K562 (cell line): Measurements from ENCODE around the gene SDK1. TPM values are rescaled to one million over a fixed set of nuclear protein-coding genes. Genes with fewer than 3 reads are reported as not detected.

Experiments used
- ATAC-seq: fragments of 200-7000 bp; cut with Tn5 transposase; 3 replicates; pipeline ENCODE4 v1.9.1; 2020; ENCODE audit warnings: moderate library complexity
- BruUV-seq: library from RNA; stranded (reverse); fragments of 400-500 nt; replicated peaks from 2 replicates; lab custom pipeline; 2021; lab: Mats Ljungman, UMichigan
- CTCF ChIA-PET: fragments of 300-600 bp; formaldehyde crosslinking; extraction: SDS; loops from one replicate; lab custom pipeline; 2021; ENCODE audit warnings: low intra/inter-chr PET ratio; lab: Yijun Ruan, JAX
- POLR2A ChIA-PET: fragments of 300-600, 350-650 bp; sonication (Branson Sonifier 250); formaldehyde crosslinking; extraction: SDS; loops from one replicate; lab custom pipeline; 2021; ENCODE audit warnings: antibody characterized with exemption, inconsistent platforms; lab: Yijun Ruan, JAX
- DNase-seq, 4 experiments: peaks; one replicate each; pipeline versions ENCODE4 v3.0.0 to v3.0.0-alpha.2; 2011 to 2018; ENCODE audit warnings: low spot score in 3 of 4, mixed read lengths in 3 of 4; ENCODE audit errors: extremely low read depth in 1 of 4
- FAIRE-seq: peaks from 2 replicates; lab custom pipeline; 2011; peaks lifted over from hg19 to GRCh38; lab: Jason Lieb, UNC
- H2AFZ ChIP-seq: 2 replicates; pipeline ENCODE4 v1.6.0; 2011; ENCODE audit warnings: low read depth, low read length, control low read depth, inconsistent platforms
- H3K27ac ChIP-seq: fragments of 200-600 bp; 3 replicates; pipeline ENCODE4 v1.8.0; 2011; ENCODE audit warnings: low read depth, mild to moderate bottlenecking, control low read depth, inconsistent platforms, low read length, moderate library complexity, mixed read lengths; ENCODE audit errors: extremely low read depth
- H3K27me3 ChIP-seq, 2 experiments: fragments of 300-600 bp in 1 of 2; 2 replicates in 1 of 2; 3 replicates in 1 of 2; pipeline versions ENCODE4 v1.6.0 to v1.8.0; 2011; ENCODE audit warnings: inconsistent platforms in 2 of 2, low read length in 2 of 2, mild to moderate bottlenecking in 1 of 2, mixed read lengths in 1 of 2, moderate library complexity in 1 of 2; ENCODE audit not compliant: control insufficient read depth in 2 of 2, insufficient read depth in 2 of 2
- H3K36me3 ChIP-seq: fragments of 300-600 bp; 3 replicates; pipeline ENCODE4 v1.8.0; 2011; ENCODE audit warnings: mild to moderate bottlenecking, low read length, inconsistent platforms; ENCODE audit not compliant: control insufficient read depth, insufficient read depth
- H3K4me1 ChIP-seq, 2 experiments: fragments of 200-600 bp in 1 of 2; replicated peaks in 1 of 2; 2 replicates in 1 of 2; 3 replicates in 1 of 2; pipeline versions ENCODE4 v1.5.1 to v1.8.0; 2011; ENCODE audit warnings: inconsistent platforms in 2 of 2, low read length in 2 of 2, mild to moderate bottlenecking in 1 of 2, mixed read lengths in 1 of 2, moderate library complexity in 1 of 2; ENCODE audit not compliant: control insufficient read depth in 2 of 2, insufficient read depth in 2 of 2
- H3K4me2 ChIP-seq: 2 replicates; pipeline ENCODE4 v1.6.1; 2011; ENCODE audit warnings: low read length, control low read depth, inconsistent platforms, mixed read lengths; ENCODE audit not compliant: insufficient read depth
- H3K4me3 ChIP-seq: fragments of 200-600 bp; sonication (generic), shearing (Covaris generic); 2 replicates; pipeline ENCODE4 v1.5.1; 2016; ENCODE audit warnings: control low read depth, inconsistent platforms
- H3K79me2 ChIP-seq: fragments of 200-600 bp; 3 replicates; pipeline ENCODE4 v1.8.0; 2011; ENCODE audit warnings: low read length, inconsistent platforms; ENCODE audit not compliant: control insufficient read depth, insufficient read depth
- H3K9ac ChIP-seq, 2 experiments: 2 replicates each; pipeline versions ENCODE4 v1.6.0 to v1.6.1; 2011; ENCODE audit warnings: low read depth in 2 of 2, low read length in 2 of 2, control low read depth in 1 of 2, inconsistent platforms in 1 of 2, mild to moderate bottlenecking in 1 of 2, mixed read lengths in 1 of 2; ENCODE audit not compliant: insufficient read depth in 1 of 2
- H3K9me1 ChIP-seq: one replicate; pipeline ENCODE4 v1.6.0; 2011; ENCODE audit warnings: inconsistent platforms, mild to moderate bottlenecking, low read length, moderate library complexity; ENCODE audit not compliant: control insufficient read depth, insufficient read depth
- H3K9me3 ChIP-seq: replicated peaks from 2 replicates; pipeline ENCODE4 v1.5.1; 2011; ENCODE audit warnings: low read depth, low read length, inconsistent platforms; ENCODE audit not compliant: control insufficient read depth, insufficient read depth
- H4K20me1 ChIP-seq: replicated peaks from 2 replicates; pipeline ENCODE4 v1.6.1; 2011; ENCODE audit warnings: low read length, inconsistent platforms, mixed read lengths; ENCODE audit not compliant: control insufficient read depth, insufficient read depth
- ARID1B ChIP-seq: fragments of 450-650 bp; IDR thresholded peaks from 2 replicates; pipeline ENCODE4 v1.6.1; 2016; ENCODE audit warnings: antibody characterized with exemption, mild to moderate bottlenecking, inconsistent platforms
- BRF1 ChIP-seq: IDR thresholded peaks from 3 replicates; pipeline ENCODE4 v1.6.1; 2011; ENCODE audit warnings: borderline replicate concordance, mild to moderate bottlenecking; ENCODE audit not compliant: insufficient read length; ENCODE audit errors: extremely low read depth
- C11orf30 ChIP-seq: fragments of 450-650 bp; IDR thresholded peaks from 2 replicates; pipeline ENCODE4 v1.6.1; 2016; ENCODE audit warnings: low read depth, mild to moderate bottlenecking
- CHCHD3 ChIP-seq: fragments of 250-450 bp; sonication (Bioruptor Pico); IDR thresholded peaks from 2 replicates; pipeline ENCODE4 v2.1.2; 2022; ENCODE audit warnings: mild to moderate bottlenecking
- GTF2E2 ChIP-seq: fragments of 200-800 bp; sonication (Bioruptor generic); IDR thresholded peaks from 2 replicates; pipeline ENCODE4 v1.6.1; 2016; ENCODE audit warnings: missing genetic modification characterization, missing compliant biosample characterization
- HDAC6 ChIP-seq: IDR thresholded peaks from 2 replicates; pipeline ENCODE4 v1.6.1; 2012; ENCODE audit warnings: low read depth, mild to moderate bottlenecking, control low read depth, inconsistent platforms, low read length, moderate library complexity
- NCOA2 ChIP-seq, 2 experiments: fragments of 450-650 bp; IDR thresholded peaks; 2 replicates each; pipeline ENCODE4 v1.6.1; 2018; ENCODE audit warnings: mild to moderate bottlenecking in 2 of 2, moderate library complexity in 1 of 2; ENCODE audit not compliant: partially characterized antibody in 2 of 2
- SRSF3 ChIP-seq: fragments of 200-400 bp; formaldehyde crosslinking; IDR thresholded peaks from 2 replicates; pipeline ENCODE4 v1.6.1; 2016; ENCODE audit warnings: mild to moderate bottlenecking, low read length, moderate library complexity; ENCODE audit not compliant: insufficient read depth
- STAT5B ChIP-seq: fragments of 250-450 bp; sonication (Bioruptor Pico); IDR thresholded peaks from 2 replicates; pipeline ENCODE4 v1.8.0; 2021; ENCODE audit warnings: mild to moderate bottlenecking, inconsistent platforms
- ZFPM2 ChIP-seq: fragments of 250-450 bp; sonication (Bioruptor Pico); IDR thresholded peaks from 2 replicates; pipeline ENCODE4 v1.5.1; 2022; ENCODE audit warnings: mild to moderate bottlenecking
- ZNF511 ChIP-seq: sonication (generic); formaldehyde crosslinking; IDR thresholded peaks from 2 replicates; pipeline ENCODE4 v1.8.0; 2022; ENCODE audit warnings: mild to moderate bottlenecking, missing genetic modification reagents
- ZNF592 ChIP-seq: fragments of 450-650 bp; IDR thresholded peaks from 2 replicates; pipeline ENCODE4 v1.6.1; 2017; ENCODE audit warnings: antibody characterized with exemption, mild to moderate bottlenecking
- WGBS: fragments of 100-300 bp; shearing (Covaris generic); methylation state at CpG from one replicate; pipeline ENCODE4 v1.1.6; 2016; ENCODE audit warnings: low coverage, mixed read lengths; ENCODE audit not compliant: insufficient coverage; ENCODE audit errors: missing lambda C conversion rate; 5-methylcytosine and 5-hydroxymethylcytosine counted together
- in situ Hi-C: fragments of 300-500 bp; cut with MboI; formaldehyde crosslinking; loops from 4 replicates; pipeline ENCODE4 v1.15.0; 2018; ENCODE audit warnings: inconsistent platforms, mixed read lengths
- intact Hi-C: fragments of 100-400 bp; cut with micrococcal nuclease; formaldehyde crosslinking; loops from 2 replicates; pipeline ENCODE4 v1.14.2; 2022
- polyA plus RNA-seq, 8 experiments: library from polyadenylated mRNA; depleted of rRNA in 4 of 8; stranded (reverse) in 5 of 8; unstranded in 3 of 8; fragments of >200 nt; fragmentation: Nextera tagmentation in 2 of 8; fragmentation: Illumina TruSeq in 1 of 8; extraction: Ambion mirVana in 2 of 8; extraction: Trizol in 1 of 8; gene quantifications; 2 replicates each; pipeline versions ENCODE4 v1.2.1 to v1.2.3, GENCODE V29; 2011 to 2014; ENCODE audit warnings: inconsistent platforms in 1 of 8, missing spikeins in 1 of 8
- total RNA-seq, 7 experiments: library from RNA; depleted of rRNA in 6 of 7; stranded (reverse); fragments of >200 nt in 6 of 7; fragmentation: Illumina TruSeq in 2 of 7; extraction: Trizol in 2 of 7; gene quantifications; 2 replicates each; pipeline versions ENCODE4 v1.2.1 to v1.2.3, GENCODE V29; 2011 to 2021; ENCODE audit warnings: low replicate concordance in 1 of 7

SDK1 gene
- total and polyA plus RNA-seq, 9 of the 15 experiments (the other 6 are each of a cell fraction or from before 2014, with no cell fraction given), result 0.16 TPM; not detected in 8

GRCh38 chr7:4215176-4215720, 914.2 kb downstream of the SDK1 start (continued):
- no peak for TF ChIP-seq C11orf30
- no peak for TF ChIP-seq CHCHD3 (CRISPR knock-in tag)

GRCh38 chr7:4216016-4216415, 915.0 kb downstream of the SDK1 start:
- no peak overlapping the region for H3K4me3 ChIP-seq
- H2AFZ ChIP-seq, result no peak overlapping the region
- H3K9me1 ChIP-seq, result no peaks in the 10 kb centered on the region
- whole genome bisulfite sequencing, result 3% methylated on average over 13 of the region's 16 CpGs
- H3K27ac ChIP-seq, result no peak overlapping the region
- FAIRE-seq (no peak), ATAC-seq (no peak), DNase-seq (no peak)
- POLR2A ChIA-PET, result no interaction called here
- in situ Hi-C loops (no loop called here), intact Hi-C loops (no loop called here)
- no peak overlapping the region for H3K9ac ChIP-seq
- no peaks in the 10 kb centered on the region for H3K79me2 ChIP-seq
- no peak overlapping the region for H3K4me2 ChIP-seq
- no TSS peak for BruUV-seq
- CTCF ChIA-PET, result no interaction called here
- H3K9me3 ChIP-seq, result no peaks in the 10 kb centered on the region
- no peaks in the 10 kb centered on the region for H3K36me3 ChIP-seq
- no peaks in the 10 kb centered on the region; the same call in 1 of the 2 replicates for H4K20me1 ChIP-seq
- no peaks in the 10 kb centered on the region for H3K4me1 ChIP-seq
- H3K27me3 ChIP-seq, result peaks cover 18 to 53% of the 10 kb centered on the region in 2 experiments; a peak in 4 of 5 replicates
- TF ChIP-seq ZNF592 (no peak), GTF2E2 (tag) (no peak), NCOA2 (IDR thresholded peaks at IDR 0.05; ENCODE audit: partially characterized antibody in 2 of 2) (no peak), HDAC6 (no peak), ARID1B (no peak), ZFPM2 (CRISPR knock-in tag) (no peak), SRSF3 (no peak), STAT5B (CRISPR knock-in tag) (no peak), BRF1 (no peak), ZNF511 (CRISPR knock-in tag) (no peak)
